SK-N-MC (cell line): ENCODE data around the gene TNN.

Experiments used
- DNase-seq: peaks from one replicate; pipeline ENCODE4 v3.0.0-alpha.2; 2011; ENCODE audit warnings: low read depth, low spot score
- H3K27ac ChIP-seq: fragments of 200-600 bp; sonication (generic); 2 replicates; pipeline ENCODE4 v1.5.1; 2016; ENCODE audit warnings: mixed run types
- H3K36me3 ChIP-seq: fragments of 200-600 bp; sonication (generic); 2 replicates; pipeline ENCODE4 v1.6.1; 2017; ENCODE audit warnings: antibody characterized with exemption, low read length, mixed read lengths; ENCODE audit not compliant: insufficient read depth
- H3K4me3 ChIP-seq: fragments of 200-600 bp; sonication (generic); 2 replicates; pipeline ENCODE4 v1.5.1; 2016
- H3K9ac ChIP-seq: fragments of 200-600 bp; sonication (generic); 2 replicates; pipeline ENCODE4 v1.8.0; 2017; ENCODE audit warnings: mixed run types, mixed read lengths; ENCODE audit not compliant: insufficient read length
- H3K9me3 ChIP-seq: fragments of 200-600 bp; sonication (generic); 2 replicates; pipeline ENCODE4 v1.6.1; 2017; ENCODE audit warnings: low read depth, mild to moderate bottlenecking, antibody characterized with exemption, low read length, moderate library complexity, mixed read lengths
- EZH2 ChIP-seq: fragments of 200-600 bp; sonication (generic); IDR thresholded peaks from one replicate; pipeline ENCODE4 v1.6.1; 2017; ENCODE audit warnings: antibody characterized with exemption
- FOXP2 ChIP-seq: optimal IDR thresholded peaks from 2 replicates; pipeline ENCODE3; 2011; ENCODE audit warnings: mild to moderate bottlenecking, moderate library complexity; ENCODE audit not compliant: insufficient read depth; ENCODE audit errors: extremely low read length, control extremely low read depth
- POLR2AphosphoS5 ChIP-seq: IDR thresholded peaks from 2 replicates; pipeline ENCODE4 v1.6.1; 2012; ENCODE audit warnings: mild to moderate bottlenecking, low read depth, low read length, borderline replicate concordance

Gene TNN

DNA sequence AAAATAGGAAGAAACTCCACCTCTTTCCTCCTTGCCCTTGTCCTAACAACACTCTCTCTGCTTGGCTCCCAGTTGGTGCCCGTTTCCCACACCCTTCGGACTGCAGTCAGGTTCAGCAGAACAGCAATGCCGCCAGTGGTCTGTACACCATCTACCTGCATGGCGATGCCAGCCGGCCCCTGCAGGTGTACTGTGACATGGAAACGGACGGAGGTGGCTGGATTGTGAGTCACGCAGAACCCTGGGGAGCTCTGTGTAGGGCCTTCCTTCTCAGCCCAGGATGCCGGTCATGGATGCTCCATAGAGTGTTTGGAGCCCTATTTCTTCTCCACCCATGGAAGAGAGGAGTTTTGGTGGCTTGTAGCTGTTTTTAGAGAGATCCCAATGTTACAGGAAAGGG lies 60.9 kb downstream of the TNN start:
- Histone ChIP-seq H3K4me3 (no peak overlapping the region), H3K9me3 (no peaks in the 10 kb centered on the region)

GRCh38 chr1:175129182-175129581 lies 61.5 kb downstream of the TNN start:
- H3K27ac ChIP-seq, result peak overlapping the region; percentile 56
- no peak for TF ChIP-seq FOXP2
- no peak for TF ChIP-seq EZH2
- TF ChIP-seq POLR2AphosphoS5, result no peak

More for the DNA sequence above, 60.9 kb downstream of the TNN start:
- TF ChIP-seq FOXP2 (no peak), EZH2 (no peak), POLR2AphosphoS5 (no peak)
- no peak overlapping the region for H3K9ac ChIP-seq
- no peak overlapping the region for H3K27ac ChIP-seq
- no peak for DNase-seq
- H3K36me3 ChIP-seq, result no peaks in the 10 kb centered on the region

DNA sequence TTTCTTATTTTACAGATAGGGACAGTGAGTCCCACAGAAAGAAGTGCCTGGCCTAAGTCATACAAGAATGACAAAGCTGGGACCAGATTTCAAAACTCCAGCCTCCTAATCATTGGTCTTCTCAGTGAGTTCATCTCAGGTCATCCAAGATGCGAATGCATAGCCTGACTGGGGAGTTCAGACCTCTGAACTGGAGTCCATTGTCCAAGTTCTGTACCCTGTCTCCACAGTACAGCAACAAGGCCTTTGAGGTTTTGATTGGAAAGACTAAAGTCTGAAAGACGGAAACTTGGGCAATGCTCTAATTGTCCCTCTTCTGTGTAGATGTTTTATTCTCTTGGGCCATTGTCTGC lies 62.0 kb downstream of the TNN start:
- no peaks in the 10 kb centered on the region for H3K9me3 ChIP-seq
- H3K27ac ChIP-seq, result peak overlapping the region; percentile 56
- no peaks in the 10 kb centered on the region for H3K36me3 ChIP-seq
- no peak overlapping the region for H3K9ac ChIP-seq
- no peak overlapping the region for H3K4me3 ChIP-seq
- no peak for DNase-seq
- TF ChIP-seq POLR2AphosphoS5, result no peak
- TF ChIP-seq FOXP2, result no peak
- no peak for TF ChIP-seq EZH2

More at GRCh38 chr1:175129182-175129581, 61.5 kb downstream of the TNN start:
- Histone ChIP-seq H3K9me3 (no peaks in the 10 kb centered on the region), H3K36me3 (no peaks in the 10 kb centered on the region), H3K9ac (no peak overlapping the region), H3K4me3 (no peak overlapping the region)
- no peak for DNase-seq

DNA sequence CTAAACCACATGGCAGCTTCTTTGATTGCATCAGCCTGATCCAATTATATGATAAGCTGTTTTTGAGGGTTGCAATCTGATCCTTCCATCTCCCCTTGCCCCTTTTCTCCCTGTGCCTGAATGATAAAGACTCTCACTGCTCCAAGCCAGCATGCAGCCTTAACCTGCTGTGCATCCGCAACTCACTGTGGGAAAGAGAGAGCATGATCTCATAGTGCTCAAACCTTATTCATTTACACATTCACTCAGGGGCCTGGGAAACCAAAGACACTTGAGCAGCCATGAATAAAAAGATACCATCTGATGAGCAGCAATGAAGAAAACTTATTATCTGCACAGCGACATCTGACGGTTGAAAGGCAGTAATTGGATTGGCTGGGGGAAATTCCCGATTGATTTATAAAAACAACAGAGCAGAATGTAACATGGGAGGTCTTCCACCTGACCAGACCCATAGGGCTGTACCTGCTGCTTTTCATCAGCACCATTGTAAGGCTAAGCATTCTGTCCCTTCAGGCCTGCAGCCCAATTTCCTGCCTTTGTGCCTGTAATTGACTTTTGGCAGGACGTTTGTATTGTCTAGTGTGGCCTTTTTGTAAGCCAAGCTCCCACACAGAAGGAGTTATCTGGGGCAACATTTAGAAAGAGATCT lies 62.5 kb downstream of the TNN start:
- Histone ChIP-seq H3K4me3 (no peak overlapping the region), H3K27ac (peak overlapping the region; percentile 56), H3K9me3 (no peaks in the 10 kb centered on the region), H3K36me3 (no peaks in the 10 kb centered on the region), H3K9ac (no peak overlapping the region)
- DNase-seq, result peak; percentile 22
- no peak for TF ChIP-seq FOXP2
- no peak for TF ChIP-seq EZH2

GRCh38 chr1:175130649-175131045 lies 63.0 kb downstream of the TNN start:
- TF ChIP-seq FOXP2 (no peak), EZH2 (no peak), POLR2AphosphoS5 (no peak)
- H3K9ac ChIP-seq, result no peak overlapping the region
- no peaks in the 10 kb centered on the region for H3K9me3 ChIP-seq
- peak overlapping the region; percentile 29; the same call in 1 of the 2 replicates for H3K27ac ChIP-seq
- no peaks in the 10 kb centered on the region for H3K36me3 ChIP-seq
- no peak overlapping the region for H3K4me3 ChIP-seq
- no peak for DNase-seq

- H3K4me3 ChIP-seq, result no peak overlapping the region
- H3K27ac ChIP-seq, result peak overlapping the region; percentile 29; the same call in 1 of the 2 replicates
- TF ChIP-seq FOXP2, result no peak
- TF ChIP-seq POLR2AphosphoS5, result no peak
- no peak for TF ChIP-seq EZH2
- DNase-seq, result no peak
- H3K36me3 ChIP-seq, result no peaks in the 10 kb centered on the region
- no peak overlapping the region for H3K9ac ChIP-seq
- no peaks in the 10 kb centered on the region for H3K9me3 ChIP-seq
Measured at GRCh38 chr1:175131095-175131494, 63.5 kb downstream of the TNN start.

- H3K4me3 ChIP-seq, result no peak overlapping the region
- TF ChIP-seq FOXP2 (no peak), POLR2AphosphoS5 (no peak), EZH2 (no peak)
- no peaks in the 10 kb centered on the region for H3K36me3 ChIP-seq
- no peak overlapping the region for H3K9ac ChIP-seq
- no peak for DNase-seq
- no peaks in the 10 kb centered on the region for H3K9me3 ChIP-seq
- no peak overlapping the region for H3K27ac ChIP-seq
Measured at GRCh38 chr1:175132436-175132835, 64.8 kb downstream of the TNN start.

DNA sequence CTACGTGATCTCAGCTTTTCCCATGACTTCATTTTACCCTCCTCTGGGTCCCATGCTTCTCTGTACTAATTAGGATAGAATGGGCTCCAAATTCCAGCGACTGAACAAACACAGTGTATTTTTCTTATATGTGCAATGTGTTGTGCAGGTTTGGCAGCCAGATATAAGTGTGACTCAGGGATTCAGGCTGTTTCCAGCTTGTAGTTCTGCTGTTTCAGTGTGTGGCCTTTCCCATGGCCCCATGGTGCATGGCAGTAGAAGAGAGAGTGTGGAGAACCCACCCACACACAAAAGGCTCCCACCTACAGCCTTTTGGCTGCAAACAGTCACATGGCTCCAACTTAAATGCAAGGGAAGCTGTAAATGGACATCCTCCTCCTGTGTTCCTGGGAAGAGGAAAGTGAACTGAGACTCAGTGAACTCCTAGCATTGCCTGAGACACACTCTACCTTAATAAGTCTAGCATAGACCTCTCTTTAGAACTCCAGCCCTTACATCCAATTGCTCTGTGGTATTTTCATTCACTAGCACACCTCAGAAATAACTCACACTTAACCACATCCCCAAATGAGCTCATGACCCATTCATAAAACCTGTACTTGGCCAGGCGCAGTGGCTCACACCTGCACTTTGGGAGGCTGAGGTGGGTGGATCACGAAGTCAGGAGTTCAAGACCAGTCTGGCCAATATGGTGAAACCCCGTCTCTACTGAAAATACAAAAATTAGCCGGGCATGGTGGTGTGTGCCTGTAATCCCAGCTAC lies 66.2 kb downstream of the TNN start:
- TF ChIP-seq EZH2 (no peak), FOXP2 (no peak), POLR2AphosphoS5 (no peak)
- Histone ChIP-seq H3K9ac (no peak overlapping the region), H3K9me3 (no peaks in the 10 kb centered on the region), H3K36me3 (no peaks in the 10 kb centered on the region), H3K27ac (no peak overlapping the region), H3K4me3 (no peak overlapping the region)
- no peak for DNase-seq
